A549 treated with ZK216348 at 1 μM for 4 hours (cell line): ENCODE measurements around the gene IL34. TPM values are rescaled to one million over a fixed set of nuclear protein-coding genes. Genes with fewer than 3 reads are reported as not detected.

Experiments
- total RNA-seq: library from RNA; stranded (reverse); fragments of 200-300 nt; extraction: Qiagen RNA extraction; gene quantifications from 5 replicates; pipeline ENCODE4 v1.2.3, GENCODE V29; 2022; ENCODE audit warnings: low read depth

Gene IL34
- total RNA-seq, result 0.32 to 0.83 TPM (median 0.43 TPM) in 4 of 5 replicates, not detected in the other

DNA sequence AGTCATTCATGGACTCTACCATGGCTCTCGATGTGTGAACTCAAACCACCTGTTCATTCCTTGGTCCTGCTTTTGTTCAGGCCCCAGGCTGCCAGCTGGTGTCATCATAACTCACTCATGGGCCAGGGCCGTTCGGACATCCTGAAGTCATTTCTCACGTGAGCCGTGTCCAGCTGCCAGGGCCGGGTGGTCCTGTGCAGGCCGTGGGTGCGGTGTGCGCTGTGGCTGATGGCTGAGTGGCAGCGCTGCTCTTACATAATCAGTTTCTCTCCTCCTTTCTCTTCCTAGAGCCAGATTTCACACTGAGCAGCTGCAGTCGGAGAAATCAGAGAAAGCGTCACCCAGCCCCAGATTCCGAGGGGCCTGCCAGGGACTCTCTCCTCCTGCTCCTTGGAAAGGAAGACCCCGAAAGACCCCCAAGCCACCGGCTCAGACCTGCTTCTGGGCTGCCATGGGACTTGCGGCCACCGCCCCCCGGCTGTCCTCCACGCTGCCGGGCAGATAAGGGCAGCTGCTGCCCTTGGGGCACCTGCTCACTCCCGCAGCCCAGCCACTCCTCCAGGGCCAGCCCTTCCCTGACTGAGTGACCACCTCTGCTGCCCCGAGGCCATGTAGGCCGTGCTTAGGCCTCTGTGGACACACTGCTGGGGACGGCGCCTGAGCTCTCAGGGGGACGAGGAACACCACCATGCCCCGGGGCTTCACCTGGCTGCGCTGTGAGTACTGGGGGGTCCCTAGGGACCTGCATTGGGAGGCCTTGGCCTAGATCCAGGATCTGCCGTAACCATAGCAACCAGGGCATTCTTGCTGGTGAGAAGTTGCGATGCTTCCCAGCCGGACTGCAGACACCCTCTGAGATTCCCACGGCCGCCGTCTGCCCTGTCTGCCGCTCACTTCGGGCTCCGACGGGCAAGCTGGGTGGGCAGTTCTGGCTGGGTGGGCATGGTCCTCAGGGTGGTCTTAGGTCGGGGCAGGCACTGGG is at the start of gene IL34:
TSS of gene IL34 (plus strand) at position 300 of the 982 bp plus-strand sequence. CDS start at position 689, 389 bp downstream.

GRCh38 chr16:70685938-70686375 is 39.6 kb downstream of the IL34 start, which contains the start of gene MTSS2:
Gene MTSS2 (minus strand): TSS chr16:70686053. CDS start chr16:70685791, 262 bp downstream.

Other genes with a start within 250 kb of the IL34 start
- gene ST3GAL2, start 207.5 kb upstream of the IL34 start, total RNA-seq, result 14.8 to 28.1 TPM (median 23.1 TPM) in 5 replicates
- 3.3 to 7.2 TPM (median 6.9 TPM) in 5 replicates for gene FCSK, start 192.0 kb upstream of the IL34 start, total RNA-seq
- 24.7 to 34.8 TPM (median 31.5 TPM) in 5 replicates for gene COG4, start 123.0 kb upstream of the IL34 start, total RNA-seq
- 132 to 214 TPM (median 196 TPM) in 5 replicates for gene SF3B3, start 122.7 kb upstream of the IL34 start, total RNA-seq
- gene MTSS2, start 39.5 kb downstream of the IL34 start, total RNA-seq, result 40.4 to 90.2 TPM (median 80.1 TPM) in 5 replicates
- gene VAC14, start 154.6 kb downstream of the IL34 start, total RNA-seq, result 23.7 to 35.4 TPM (median 34.3 TPM) in 5 replicates